ENCODE measurements around the gene PPIB.

PPIB gene

GRCh38 chr15:64152507-64153387 lies 10.1 kb downstream of the PPIB start:
- no peak for TF ChIP-seq POLR2A (IDR thresholded peaks at IDR 0.05; ENCODE audit: low read depth, low read length)
- no peak for FAIRE-seq
- DNase-seq (ENCODE audit: insufficient read length, low spot score): no peak

GRCh38 chr15:64151727-64152506 lies 10.9 kb downstream of the PPIB start, which contains the start of gene SNX22:
Gene SNX22 (plus strand): TSS chr15:64151731. CDS start chr15:64151776, 45 bp downstream.
- no peak for FAIRE-seq
- TF ChIP-seq POLR2A (IDR thresholded peaks at IDR 0.05; ENCODE audit: low read depth, low read length): no peak
- no peak for DNase-seq (ENCODE audit: insufficient read length, low spot score)

- DNase-seq (ENCODE audit: insufficient read length, low spot score): no peak
- TF ChIP-seq POLR2A (IDR thresholded peaks at IDR 0.05; ENCODE audit: low read depth, low read length): no peak
- no peak for FAIRE-seq
These were observed 12.8 kb downstream of the PPIB start for GRCh38 chr15:64149893-64150578.

- DNase-seq (ENCODE audit: insufficient read length, low spot score): no peak
- no peak for TF ChIP-seq POLR2A (IDR thresholded peaks at IDR 0.05; ENCODE audit: low read depth, low read length)
- FAIRE-seq: no peak
These were observed 13.4 kb downstream of the PPIB start for GRCh38 chr15:64149424-64149823.

- DNase-seq (ENCODE audit: insufficient read length, low spot score) (no peak), FAIRE-seq (no peak)
- TF ChIP-seq POLR2A (IDR thresholded peaks at IDR 0.05; ENCODE audit: low read depth, low read length): no peak
These were observed 14.2 kb downstream of the PPIB start for GRCh38 chr15:64148581-64148980.

- no peak for FAIRE-seq
- no peak for DNase-seq (ENCODE audit: insufficient read length, low spot score)
- no peak for TF ChIP-seq POLR2A (IDR thresholded peaks at IDR 0.05; ENCODE audit: low read depth, low read length)
These were observed 14.7 kb downstream of the PPIB start for GRCh38 chr15:64148168-64148567.

- DNase-seq (ENCODE audit: insufficient read length, low spot score) (no peak), FAIRE-seq (no peak)
- no peak for TF ChIP-seq POLR2A (IDR thresholded peaks at IDR 0.05; ENCODE audit: low read depth, low read length)
These were observed 15.7 kb downstream of the PPIB start for GRCh38 chr15:64146885-64147681.

- FAIRE-seq (no peak), DNase-seq (ENCODE audit: insufficient read length, low spot score) (no peak)
- no peak for TF ChIP-seq POLR2A (IDR thresholded peaks at IDR 0.05; ENCODE audit: low read depth, low read length)
These were observed 16.3 kb downstream of the PPIB start for GRCh38 chr15:64146520-64146884.

- no peak for FAIRE-seq
- DNase-seq (ENCODE audit: insufficient read length, low spot score): no peak
- no peak for TF ChIP-seq POLR2A (IDR thresholded peaks at IDR 0.05; ENCODE audit: low read depth, low read length)
These were observed 16.8 kb downstream of the PPIB start for GRCh38 chr15:64146041-64146440.

- no peak for FAIRE-seq
- no peak for DNase-seq (ENCODE audit: insufficient read length, low spot score)
- TF ChIP-seq POLR2A (IDR thresholded peaks at IDR 0.05; ENCODE audit: low read depth, low read length): no peak
These were observed 18.1 kb downstream of the PPIB start for GRCh38 chr15:64144565-64145281.

- FAIRE-seq (no peak), DNase-seq (ENCODE audit: insufficient read length, low spot score) (no peak)
- TF ChIP-seq POLR2A (IDR thresholded peaks at IDR 0.05; ENCODE audit: low read depth, low read length): no peak
These were observed 18.6 kb downstream of the PPIB start for GRCh38 chr15:64144192-64144564.

GRCh38 chr15:64143276-64143675 lies 19.5 kb downstream of the PPIB start:
- DNase-seq (ENCODE audit: insufficient read length, low spot score) (no peak), FAIRE-seq (no peak)
- no peak for TF ChIP-seq POLR2A (IDR thresholded peaks at IDR 0.05; ENCODE audit: low read depth, low read length)
